ENCODE results near the gene DDX28.
"Not testable (repeated sequence)": the region's sequence is repeated elsewhere in the genome, so short reads cannot be mapped to it uniquely, and the experiment has no call there.

Gene DDX28

GRCh38 chr16:67994040-67994408 is 29.0 kb downstream of the DDX28 start:
- DNase-seq: not testable (repeated sequence)

- peak; percentile 62 to 75 for DNase-seq
These were observed 29.6 kb downstream of the DDX28 start for GRCh38 chr16:67993207-67994039.

- DNase-seq: no peak
These were observed 30.3 kb downstream of the DDX28 start for GRCh38 chr16:67992661-67993206.

- no peak for DNase-seq
These were observed 33.0 kb downstream of the DDX28 start for GRCh38 chr16:67990018-67990386.

GRCh38 chr16:67989322-67990017 is 33.6 kb downstream of the DDX28 start:
- DNase-seq: no peak

- no peak for DNase-seq
These were observed 34.4 kb downstream of the DDX28 start for GRCh38 chr16:67988675-67989074.

GRCh38 chr16:67987460-67988160 is 35.4 kb downstream of the DDX28 start:
- no peak for DNase-seq

- no peak for DNase-seq
These were observed 36.1 kb downstream of the DDX28 start for GRCh38 chr16:67986949-67987348.

- no peak for DNase-seq
These were observed 40.9 kb downstream of the DDX28 start for GRCh38 chr16:67982011-67982696.

GRCh38 chr16:67979955-67980678 is 42.9 kb downstream of the DDX28 start, which contains the start of gene DPEP3:
Gene DPEP3 (minus strand): TSS chr16:67980499. CDS start chr16:67980380, 119 bp downstream.
- peak in 1 of 2 donors; percentile 57 for DNase-seq

GRCh38 chr16:67977469-67978227 is 45.4 kb downstream of the DDX28 start:
- no peak for DNase-seq

- DNase-seq: no peak
These were observed 46.0 kb downstream of the DDX28 start for GRCh38 chr16:67977005-67977404.

GRCh38 chr16:67976205-67976604 is 46.8 kb downstream of the DDX28 start:
- DNase-seq: no peak

- DNase-seq: no peak
These were observed 47.5 kb downstream of the DDX28 start for GRCh38 chr16:67975321-67976105.

- not testable (repeated sequence) for DNase-seq
These were observed 50.7 kb downstream of the DDX28 start for GRCh38 chr16:67972285-67972684.

- DNase-seq: no peak
These were observed 51.9 kb downstream of the DDX28 start for GRCh38 chr16:67971111-67971510.
